ENCODE data around the gene EEF1G.

- TF ChIP-seq CTCF (conservative IDR thresholded peaks at IDR 0.05; ENCODE audit: low read depth, low read length) (no peak), EZH2phosphoT487 (IDR thresholded peaks at IDR 0.05; ENCODE audit: borderline replicate concordance, low read length) (no peak), EZH2 (IDR thresholded peaks at IDR 0.05; ENCODE audit: low read length, unreplicated experiment) (no peak)
Observed at GRCh38 chr11:62610403-62610802, 36.7 kb upstream of the EEF1G start.
